ENCODE data around the gene FKBP8.

DNA sequence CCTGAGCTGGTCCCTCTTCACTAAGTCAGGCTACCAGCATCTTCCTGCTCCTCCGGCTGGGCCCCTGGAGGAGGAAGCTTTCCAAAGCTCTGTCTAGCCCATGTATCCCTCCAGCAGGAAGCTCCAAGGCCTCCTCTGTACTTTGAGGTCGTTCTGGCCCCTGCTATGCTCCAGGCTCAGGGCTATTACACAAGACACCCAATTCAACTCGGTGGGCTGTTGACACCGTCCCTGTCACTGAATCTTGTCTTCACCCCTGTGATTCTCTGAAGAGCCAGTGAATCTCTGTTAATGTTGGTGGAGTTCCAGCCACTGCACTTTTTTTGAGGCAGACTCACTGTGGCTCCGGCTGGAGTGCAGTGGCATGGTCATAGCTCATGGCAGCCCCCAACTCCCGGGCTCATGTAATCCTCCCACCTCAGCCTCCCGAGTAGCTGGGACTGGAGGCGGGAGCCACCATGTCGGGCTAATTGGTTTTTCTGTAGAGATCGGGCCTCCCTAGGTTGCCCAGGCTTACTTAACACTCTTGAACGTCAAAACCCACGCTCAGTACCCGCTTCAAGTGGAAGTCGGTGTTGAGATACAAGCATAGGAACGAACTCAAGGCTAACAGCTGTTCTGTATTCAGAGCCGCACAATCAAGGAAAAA, 44.7 kb upstream of the FKBP8 start:
- TF ChIP-seq, protein P1, sequence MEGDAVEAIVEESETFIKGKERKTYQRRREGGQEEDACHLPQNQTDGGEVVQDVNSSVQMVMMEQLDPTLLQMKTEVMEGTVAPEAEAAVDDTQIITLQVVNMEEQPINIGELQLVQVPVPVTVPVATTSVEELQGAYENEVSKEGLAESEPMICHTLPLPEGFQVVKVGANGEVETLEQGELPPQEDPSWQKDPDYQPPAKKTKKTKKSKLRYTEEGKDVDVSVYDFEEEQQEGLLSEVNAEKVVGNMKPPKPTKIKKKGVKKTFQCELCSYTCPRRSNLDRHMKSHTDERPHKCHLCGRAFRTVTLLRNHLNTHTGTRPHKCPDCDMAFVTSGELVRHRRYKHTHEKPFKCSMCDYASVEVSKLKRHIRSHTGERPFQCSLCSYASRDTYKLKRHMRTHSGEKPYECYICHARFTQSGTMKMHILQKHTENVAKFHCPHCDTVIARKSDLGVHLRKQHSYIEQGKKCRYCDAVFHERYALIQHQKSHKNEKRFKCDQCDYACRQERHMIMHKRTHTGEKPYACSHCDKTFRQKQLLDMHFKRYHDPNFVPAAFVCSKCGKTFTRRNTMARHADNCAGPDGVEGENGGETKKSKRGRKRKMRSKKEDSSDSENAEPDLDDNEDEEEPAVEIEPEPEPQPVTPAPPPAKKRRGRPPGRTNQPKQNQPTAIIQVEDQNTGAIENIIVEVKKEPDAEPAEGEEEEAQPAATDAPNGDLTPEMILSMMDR (IDR thresholded peaks at IDR 0.05; ENCODE audit: low read depth, low read length) = no peak
- TF ChIP-seq POLR2A (IDR thresholded peaks at IDR 0.05; ENCODE audit: extremely low read depth, insufficient read length) = no peak
- TF ChIP-seq MAX (IDR thresholded peaks at IDR 0.05; ENCODE audit: low read depth, low read length) = no peak
